ENCODE measurements around the gene TMOD2.

TMOD2 gene

DNA sequence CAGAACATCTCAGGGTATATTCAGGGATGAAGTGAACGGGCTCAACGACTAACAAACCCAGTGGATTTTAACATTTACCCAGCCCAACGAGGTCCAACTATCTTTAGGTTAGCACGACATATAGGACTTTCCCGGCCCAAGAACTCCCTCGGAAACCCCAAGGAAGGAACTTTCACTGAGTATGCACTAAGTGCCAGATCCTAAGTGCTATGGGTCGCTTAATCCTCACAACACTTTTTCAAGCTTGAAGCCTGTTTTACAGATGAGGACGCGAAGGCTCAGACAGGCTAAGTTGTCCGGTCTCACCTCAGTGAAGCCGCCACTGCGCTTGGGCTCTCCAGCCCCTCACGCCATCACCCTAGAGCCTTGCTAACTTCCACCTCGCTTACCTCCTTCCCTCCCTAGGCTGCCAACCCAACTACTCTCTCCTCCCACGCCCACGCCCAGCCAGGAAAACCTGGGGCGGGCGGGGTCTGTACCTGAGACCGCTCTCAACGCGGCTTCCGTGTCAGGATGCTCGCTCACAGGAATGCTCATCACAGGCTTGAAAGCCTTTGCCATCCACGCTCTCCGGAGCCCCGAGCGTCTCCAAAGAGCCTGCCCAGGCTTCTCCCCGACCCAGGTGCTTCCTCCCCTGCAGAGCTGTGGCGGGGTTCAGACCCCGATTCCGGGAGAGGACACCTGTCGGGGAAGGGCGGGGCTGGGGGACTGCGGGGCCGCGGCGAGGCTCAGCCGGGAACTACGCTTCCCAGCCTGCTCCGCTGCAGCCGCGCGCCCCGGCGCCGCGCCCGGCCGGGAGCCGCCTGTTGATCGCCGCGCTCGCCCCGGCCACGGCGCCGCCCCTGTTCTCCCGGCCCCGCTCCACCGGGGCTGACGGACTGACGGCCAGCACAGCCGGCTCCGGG is at the start of gene TMOD2:
TMOD2 (plus strand) TSS at position 806 of the 905 bp plus-strand sequence. CDS start 14,845 bp downstream, outside the sequence.
- no peak for DNase-seq (ENCODE audit: low read depth in 2 of 2)

GRCh38 chr15:51702710-51703109 is 48.7 kb upstream of the TMOD2 start:
- DNase-seq (ENCODE audit: low read depth in 2 of 2), result no peak

GRCh38 chr15:51706291-51706690 is 45.1 kb upstream of the TMOD2 start:
- DNase-seq (ENCODE audit: low read depth in 2 of 2), result peak; percentile 21 to 29

DNA sequence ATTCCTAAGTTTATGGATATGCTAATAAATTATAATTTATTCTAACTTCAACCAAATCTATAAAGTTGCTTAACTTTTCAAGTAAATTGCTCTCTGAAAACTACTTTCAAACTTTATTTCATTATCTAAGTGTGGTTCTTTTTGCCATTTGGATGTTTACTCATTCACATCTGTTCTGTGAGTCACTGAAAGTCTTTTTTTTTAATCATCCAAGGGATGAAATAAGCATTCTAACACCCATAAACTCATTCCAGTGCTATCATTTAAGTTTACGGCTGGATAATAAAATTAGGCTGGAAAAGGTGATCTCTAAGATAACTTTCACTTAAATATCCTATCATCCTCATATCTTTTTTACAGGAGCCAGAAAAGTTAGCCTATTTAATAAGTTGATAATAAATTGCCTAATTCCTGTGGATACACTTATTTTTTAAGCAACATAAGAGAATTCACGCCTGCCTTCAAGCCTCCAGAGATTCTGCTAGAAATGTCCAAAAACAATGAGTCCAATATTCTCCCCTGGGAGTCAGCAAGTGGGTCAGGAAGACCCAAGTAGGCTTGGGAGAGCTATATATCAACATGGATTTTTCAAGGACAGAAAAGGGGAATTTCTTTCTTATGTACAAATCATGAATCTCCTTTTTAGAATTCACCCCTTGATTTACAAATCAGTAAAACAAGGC is 44.3 kb upstream of the TMOD2 start:
- no peak for DNase-seq (ENCODE audit: low read depth in 2 of 2)

DNA sequence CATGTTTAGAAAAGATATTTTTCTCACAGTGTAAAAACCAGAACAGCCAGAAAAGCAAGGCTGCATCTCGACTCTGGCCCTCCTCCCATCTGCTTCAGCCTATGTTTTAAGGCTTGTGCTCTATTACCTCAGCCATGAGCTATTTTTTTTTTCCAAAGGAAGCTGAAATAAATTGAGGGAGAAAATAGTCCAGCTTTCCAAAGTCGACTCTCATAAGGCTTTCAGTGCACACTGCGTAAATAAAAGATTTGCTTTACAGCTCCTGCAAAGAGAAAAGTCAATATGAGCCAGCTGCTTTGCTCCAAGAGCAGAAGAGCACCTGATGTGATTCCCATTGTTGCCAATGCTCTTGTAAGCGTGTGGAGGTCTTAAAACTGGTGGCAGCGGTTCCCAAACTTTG is 43.4 kb upstream of the TMOD2 start:
- no peak for DNase-seq (ENCODE audit: low read depth in 2 of 2)

- DNase-seq (ENCODE audit: low read depth in 2 of 2), result no peak
Measured at GRCh38 chr15:51709031-51709430, 42.4 kb upstream of the TMOD2 start.

DNA sequence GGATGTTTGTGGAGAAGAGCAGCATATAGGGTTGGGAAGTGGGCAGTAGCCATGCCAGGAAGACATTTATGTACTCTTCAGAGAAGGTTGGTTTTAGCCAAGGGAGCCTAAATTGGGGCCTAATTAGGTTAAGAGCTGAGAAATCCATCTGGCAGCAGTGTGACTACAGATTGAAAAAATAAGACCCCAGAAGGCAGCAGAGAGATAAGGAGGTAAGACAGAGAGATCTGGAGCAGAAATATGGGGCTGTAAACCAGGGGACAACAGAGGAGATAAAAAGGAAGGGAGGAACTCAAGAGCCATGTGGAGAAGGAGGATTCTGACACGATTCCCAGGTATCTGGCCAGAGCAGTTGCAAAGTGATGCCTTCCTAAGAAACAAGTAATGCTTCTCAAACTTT is 37.2 kb upstream of the TMOD2 start:
- no peak for DNase-seq (ENCODE audit: low read depth in 2 of 2)

DNA sequence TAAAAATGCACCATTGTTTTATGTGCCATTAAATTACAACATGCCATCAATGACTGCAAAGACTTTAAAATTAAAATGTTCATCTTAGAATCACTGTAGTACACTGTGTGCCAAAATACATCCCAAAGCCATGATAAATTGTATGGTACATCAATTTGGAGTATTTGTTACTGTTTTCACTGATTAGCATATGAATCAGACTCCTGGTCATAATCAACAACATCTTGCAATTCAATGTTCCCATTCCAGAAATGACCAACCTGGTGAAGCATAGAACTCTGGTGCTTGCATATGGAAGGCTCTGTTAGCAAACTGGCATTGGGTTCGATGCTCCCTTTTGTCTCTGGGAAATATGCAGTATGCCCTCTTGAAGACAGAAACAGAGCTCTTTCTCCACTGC is 36.5 kb upstream of the TMOD2 start:
- no peak for DNase-seq (ENCODE audit: low read depth in 2 of 2)

GRCh38 chr15:51718219-51718618 is 33.2 kb upstream of the TMOD2 start:
- no peak for DNase-seq (ENCODE audit: low read depth in 2 of 2)

GRCh38 chr15:51718746-51719145 is 32.7 kb upstream of the TMOD2 start:
- DNase-seq (ENCODE audit: low read depth in 2 of 2), result no peak

- no peak for DNase-seq (ENCODE audit: low read depth in 2 of 2)
Measured at GRCh38 chr15:51720201-51720995, 31.0 kb upstream of the TMOD2 start.

DNA sequence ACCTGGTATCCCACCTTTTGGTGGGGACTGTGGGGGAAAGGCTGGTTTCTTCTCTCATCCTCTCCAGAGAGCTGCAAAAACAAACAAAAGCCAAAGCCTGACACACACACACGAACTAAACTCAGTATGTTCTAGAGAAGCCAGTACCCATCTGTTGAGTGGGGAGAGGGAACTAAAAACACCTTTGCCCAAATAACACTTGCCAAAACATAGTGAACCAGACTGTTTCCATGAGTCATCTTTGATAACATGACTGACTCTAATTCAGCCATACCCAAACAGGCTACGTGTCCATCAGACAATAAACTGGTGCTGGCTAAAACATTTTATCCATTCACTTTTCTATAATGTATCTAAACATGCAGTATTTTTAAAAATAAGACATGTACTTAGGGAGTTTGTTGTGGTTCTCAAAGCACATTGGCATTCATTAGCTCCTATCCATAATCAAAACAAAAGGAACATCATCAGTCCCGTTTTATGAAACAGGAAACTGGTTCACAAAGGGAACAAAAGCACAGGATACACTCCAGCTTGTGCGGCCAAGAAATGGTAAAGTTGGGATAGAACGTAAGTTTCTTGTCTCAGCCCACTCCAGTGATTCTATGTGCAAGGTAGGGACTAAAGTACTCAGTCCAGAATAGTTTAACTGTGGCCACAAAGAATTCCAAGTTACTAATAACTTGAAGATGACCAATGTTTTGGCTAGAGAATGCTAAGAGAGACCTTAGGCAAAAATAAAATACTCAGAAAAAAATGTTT is 30.0 kb upstream of the TMOD2 start:
- DNase-seq (ENCODE audit: low read depth in 2 of 2), result no peak

- no peak for DNase-seq (ENCODE audit: low read depth in 2 of 2)
Measured at GRCh38 chr15:51724199-51724598, 27.2 kb upstream of the TMOD2 start.

DNA sequence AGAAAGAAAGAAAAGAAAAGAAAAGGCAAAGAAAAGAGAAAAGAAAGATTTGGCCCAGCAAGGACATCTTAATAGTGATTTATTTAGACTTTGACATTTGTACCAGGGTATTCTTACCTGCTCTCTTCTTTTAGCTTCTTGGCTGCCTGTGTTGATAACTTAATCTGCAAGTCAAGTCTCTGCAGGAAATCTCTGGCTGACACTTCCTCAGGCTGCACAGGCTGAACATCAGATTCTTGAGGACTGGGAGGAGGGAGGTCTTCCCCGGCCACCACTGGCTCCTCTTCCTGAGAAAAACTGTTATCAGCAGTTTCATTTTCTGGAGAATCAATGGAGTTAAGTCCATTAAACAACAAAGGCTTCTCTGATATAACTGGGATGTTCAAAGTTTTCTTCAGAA is 26.7 kb upstream of the TMOD2 start:
- DNase-seq (ENCODE audit: low read depth in 2 of 2), result no peak

DNA sequence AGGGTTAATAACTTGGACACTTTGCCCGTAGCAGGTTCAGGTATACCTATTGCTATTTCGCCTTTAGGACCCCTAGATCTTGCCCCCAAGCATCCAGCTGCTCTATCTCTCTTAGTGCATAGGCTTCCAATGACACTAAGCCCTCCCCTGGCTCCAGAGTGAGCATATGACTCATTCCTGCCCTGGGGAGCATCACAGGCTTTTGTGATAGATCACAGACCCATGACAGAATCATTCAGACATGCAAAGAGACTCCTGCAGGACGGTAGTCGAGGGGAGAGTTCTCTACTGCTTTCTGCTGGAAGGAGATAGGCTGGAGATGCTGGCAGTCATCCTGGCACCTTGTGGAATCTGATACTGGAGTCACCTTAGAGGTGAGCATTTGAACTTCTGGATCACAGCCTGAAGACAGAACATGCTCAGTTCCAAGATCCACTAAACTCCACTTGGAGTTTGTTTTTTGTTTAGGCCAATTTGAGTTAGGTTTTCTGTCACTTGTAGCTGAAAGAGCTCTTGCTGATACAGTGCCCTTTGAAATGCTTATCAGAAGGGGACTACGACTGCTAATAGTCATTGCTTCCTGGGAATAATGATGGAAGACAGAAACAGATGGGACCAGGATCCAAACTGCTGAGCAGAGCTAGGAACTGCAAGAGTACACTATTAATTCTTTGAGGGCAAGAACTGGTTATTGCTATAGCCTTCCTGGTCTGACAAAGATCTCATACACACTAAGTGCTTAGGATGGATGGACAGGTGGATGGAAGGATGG is 24.9 kb upstream of the TMOD2 start:
- DNase-seq (ENCODE audit: low read depth in 2 of 2), result peak; percentile 72 to 73

DNA sequence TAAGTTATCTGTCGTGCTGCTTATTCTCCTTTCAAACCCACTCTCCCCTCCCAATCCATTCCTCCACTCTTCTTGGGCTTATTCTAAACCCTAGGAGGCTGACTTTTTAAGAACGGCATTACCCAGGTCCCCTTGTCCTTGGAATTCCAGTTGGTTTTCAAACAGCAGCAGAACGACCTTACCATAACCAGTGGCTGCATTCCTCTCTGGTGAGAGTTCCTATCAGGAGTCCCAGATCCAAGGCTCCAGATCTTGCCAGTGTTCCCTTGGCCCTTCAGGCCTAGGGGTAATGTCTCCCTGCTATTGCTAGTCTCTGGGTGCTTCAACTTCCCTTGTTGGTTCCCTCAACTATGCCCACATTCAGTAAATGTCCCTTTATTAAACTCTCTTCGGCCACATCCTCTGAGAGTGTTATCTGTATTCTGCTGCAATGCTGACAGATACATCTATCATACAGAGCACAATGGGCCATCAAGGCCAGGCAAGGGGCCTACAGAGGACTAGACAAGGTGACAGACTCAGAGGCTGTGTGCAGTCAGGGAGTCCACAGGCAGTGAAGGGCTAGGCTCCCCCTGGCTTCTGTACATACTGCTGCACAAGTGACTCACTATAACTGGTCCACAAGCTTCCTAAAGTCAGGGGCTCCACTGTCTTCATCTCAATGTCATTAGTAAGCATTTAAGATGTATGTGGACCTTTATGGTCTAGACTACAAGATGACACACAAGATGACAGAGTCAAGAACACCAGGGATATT is 24.1 kb upstream of the TMOD2 start:
- no peak for DNase-seq (ENCODE audit: low read depth in 2 of 2)

GRCh38 chr15:51731549-51732267 is 19.7 kb upstream of the TMOD2 start:
- no peak for DNase-seq (ENCODE audit: low read depth in 2 of 2)

DNA sequence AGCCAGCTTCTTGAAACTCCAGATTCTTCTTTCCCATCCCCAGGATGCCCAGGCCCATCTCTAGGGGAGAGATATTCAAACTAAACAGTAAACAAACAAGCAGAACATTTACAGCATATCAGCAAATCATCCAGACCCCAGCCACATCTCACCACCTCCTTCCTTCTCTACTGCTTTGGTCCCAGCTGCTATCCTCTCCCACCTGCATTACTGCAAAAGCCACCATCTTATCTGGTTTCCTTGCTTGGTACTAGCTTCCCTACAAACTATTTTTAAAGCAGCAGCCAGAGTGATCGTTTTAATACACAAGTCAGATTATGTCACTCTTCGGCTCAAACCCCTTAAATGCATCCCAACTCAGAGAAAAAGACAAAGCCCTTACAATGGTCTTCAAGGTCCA is 18.8 kb upstream of the TMOD2 start:
- DNase-seq (ENCODE audit: low read depth in 2 of 2), result no peak
